Neutrophil (primary cell): ENCODE data around the gene INPP1.
"Not testable (repeated sequence)": the region's sequence is repeated elsewhere in the genome, so short reads cannot be mapped to it uniquely, and the experiment has no call there.

Experiments
- H3K27ac ChIP-seq: fragments of 200-600 bp; sonication (generic); 2 replicates; pipeline ENCODE4 v1.5.1; 2016; ENCODE audit warnings: mild to moderate bottlenecking, moderate library complexity
- H3K27me3 ChIP-seq: fragments of 200-600 bp; sonication (generic); 2 replicates; pipeline ENCODE4 v1.6.0; 2016; ENCODE audit warnings: mild to moderate bottlenecking
- H3K36me3 ChIP-seq: fragments of 200-600 bp; sonication (generic); 2 replicates; pipeline ENCODE4 v1.5.1; 2017
- H3K4me1 ChIP-seq, 2 experiments: fragments of 200-600 bp in 1 of 2; sonication (generic) in 1 of 2; 1 replicate in 1 of 2; 2 replicates in 1 of 2; pipeline versions ENCODE4 v1.5.1 to v1.6.1; 2013 to 2016; ENCODE audit warnings: low read depth in 1 of 2, low read length in 1 of 2, mild to moderate bottlenecking in 1 of 2, moderate library complexity in 1 of 2; ENCODE audit not compliant: control insufficient read depth in 1 of 2, insufficient read depth in 1 of 2
- H3K4me3 ChIP-seq, 2 experiments: fragments of 200-600 bp in 1 of 2; sonication (generic) in 1 of 2; 1 replicate in 1 of 2; 2 replicates in 1 of 2; pipeline ENCODE4 v1.5.1; 2013 to 2016; ENCODE audit warnings: low read depth in 1 of 2, low read length in 1 of 2, mild to moderate bottlenecking in 1 of 2, moderate library complexity in 1 of 2
- H3K9me3 ChIP-seq: fragments of 200-600 bp; sonication (generic); 2 replicates; pipeline ENCODE4 v1.5.1; 2016
- CTCF ChIP-seq: fragments of 200-600 bp; sonication (generic); IDR thresholded peaks from 2 replicates; pipeline ENCODE4 v1.5.1; 2016; ENCODE audit warnings: antibody characterized with exemption

INPP1 gene

GRCh38 chr2:190308031-190308430 lies 35.4 kb upstream of the INPP1 start:
- Histone ChIP-seq H3K4me3 (no peak overlapping the region), H3K36me3 (peaks cover 10% of the 10 kb centered on the region)
- TF ChIP-seq CTCF = no peak

GRCh38 chr2:190311893-190312634 lies 31.3 kb upstream of the INPP1 start:
- no peaks in the 10 kb centered on the region for H3K9me3 ChIP-seq
- peaks cover 10% of the 10 kb centered on the region for H3K36me3 ChIP-seq
- H3K4me3 ChIP-seq = no peak overlapping the region
- TF ChIP-seq CTCF = no peak
- no peaks in the 10 kb centered on the region for H3K4me1 ChIP-seq
- H3K27ac ChIP-seq = no peak overlapping the region
- H3K27me3 ChIP-seq = no peaks in the 10 kb centered on the region

More at GRCh38 chr2:190308031-190308430, 35.4 kb upstream of the INPP1 start:
- no peaks in the 10 kb centered on the region for H3K4me1 ChIP-seq
- H3K9me3 ChIP-seq = no peaks in the 10 kb centered on the region
- no peak overlapping the region for H3K27ac ChIP-seq
- no peaks in the 10 kb centered on the region for H3K27me3 ChIP-seq

- H3K4me3 ChIP-seq, H3K27ac ChIP-seq, H3K4me1 ChIP-seq, H3K27me3 ChIP-seq, H3K9me3 ChIP-seq: not testable (repeated sequence)
- H3K36me3 ChIP-seq = peaks cover 10% of the 10 kb centered on the region
Observed at GRCh38 chr2:190312635-190313025, 30.8 kb upstream of the INPP1 start.

DNA sequence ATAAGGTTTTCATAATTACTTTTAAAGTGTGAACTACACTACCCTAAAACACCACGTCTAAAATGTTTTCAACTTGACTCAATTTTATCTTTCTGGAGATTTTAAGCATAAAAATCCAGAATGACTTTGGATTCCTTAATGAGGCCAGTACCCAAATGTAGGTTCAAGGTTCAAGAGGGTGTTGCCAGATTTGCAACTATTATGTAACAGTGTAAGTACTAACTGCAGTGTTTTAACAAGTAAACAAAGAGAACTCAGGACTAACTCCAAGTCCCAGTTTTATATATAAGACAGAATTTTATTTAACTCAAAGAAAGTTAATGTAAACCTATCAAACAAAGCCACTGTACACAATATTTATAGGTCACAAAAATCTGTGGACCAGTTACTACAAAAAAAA lies 29.5 kb upstream of the INPP1 start:
- no peaks in the 10 kb centered on the region for H3K27me3 ChIP-seq
- no peaks in the 10 kb centered on the region for H3K9me3 ChIP-seq
- peaks cover 2 to 7% of the 10 kb centered on the region in 2 experiments for H3K4me1 ChIP-seq
- peaks cover 10% of the 10 kb centered on the region for H3K36me3 ChIP-seq
- TF ChIP-seq CTCF = no peak
- no peak overlapping the region for H3K4me3 ChIP-seq
- H3K27ac ChIP-seq = no peak overlapping the region

DNA sequence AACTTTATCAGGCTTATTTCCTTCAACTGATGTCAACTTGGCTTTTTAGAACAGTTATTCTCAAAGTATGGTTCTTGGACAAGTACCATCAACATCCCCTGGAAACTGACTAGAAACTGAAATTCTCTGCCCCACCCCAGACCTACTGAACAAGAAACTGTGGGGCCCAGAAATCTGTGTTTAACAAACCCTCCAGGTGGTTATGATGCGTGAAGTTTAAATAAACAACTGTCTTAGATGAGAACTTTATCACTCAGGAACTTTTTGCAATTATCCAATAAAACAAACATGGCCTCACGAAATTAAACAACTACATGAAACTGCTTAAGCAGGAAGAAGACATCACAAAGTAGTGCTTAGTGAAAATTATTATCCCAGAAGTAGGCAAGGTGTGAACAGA lies 28.1 kb upstream of the INPP1 start:
- Histone ChIP-seq H3K27ac (no peak overlapping the region), H3K27me3 (no peaks in the 10 kb centered on the region), H3K9me3 (no peaks in the 10 kb centered on the region), H3K4me3 (no peak overlapping the region), H3K36me3 (peaks cover 4% of the 10 kb centered on the region), H3K4me1 (peaks cover 10 to 15% of the 10 kb centered on the region in 2 experiments)
- TF ChIP-seq CTCF = no peak

DNA sequence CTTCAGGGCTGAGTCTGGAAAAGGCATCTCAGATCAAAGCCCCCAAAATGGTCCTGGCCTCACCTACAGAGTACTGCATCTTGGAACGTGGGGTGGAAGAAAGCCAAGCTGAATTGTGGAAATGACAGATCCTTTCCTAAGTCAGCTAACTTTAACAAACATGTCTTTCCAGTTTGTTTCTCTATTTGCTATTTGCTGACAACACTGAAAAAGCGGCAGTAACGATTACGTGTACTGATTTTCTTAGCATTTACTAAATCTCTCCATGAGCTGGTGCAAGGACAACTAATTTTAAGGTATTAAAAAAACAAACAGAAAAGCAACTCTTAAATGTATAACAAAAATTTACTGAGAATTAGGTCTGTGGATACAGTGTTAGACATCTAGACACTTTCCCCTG lies 24.9 kb upstream of the INPP1 start:
- peak overlapping the region; percentile 80 for H3K27ac ChIP-seq

More for the DNA sequence above, 24.9 kb upstream of the INPP1 start:
- peak overlapping the region; percentile 81 for H3K4me3 ChIP-seq
- H3K9me3 ChIP-seq = no peaks in the 10 kb centered on the region
- no peaks in the 10 kb centered on the region for H3K27me3 ChIP-seq
- H3K4me1 ChIP-seq = peaks cover 10 to 18% of the 10 kb centered on the region in 2 experiments
- no peaks in the 10 kb centered on the region for H3K36me3 ChIP-seq
- no peak for TF ChIP-seq CTCF
